Right renal pelvis (tissue), 4 donors: ENCODE measurements around the gene WNT9A. TPM values are rescaled to one million over a fixed set of nuclear protein-coding genes. Genes with fewer than 3 reads are reported as not detected.

Experiments used
- DNase-seq, 4 donors: peaks; one replicate each; pipeline ENCODE4 v3.0.0-alpha.2; 2013; ENCODE audit warnings: low read depth in 4 of 4, low spot score in 3 of 4, missing footprints in 1 of 4
- polyA plus RNA-seq, 4 donors: library from polyadenylated mRNA; unstranded; fragments of 120-200 nt; gene quantifications; one replicate each; pipeline ENCODE4 v1.2.1, GENCODE V29; 2013; ENCODE audit not compliant: insufficient read length in 4 of 4

The WNT9A gene
- polyA plus RNA-seq, 4 donors, result 1.0 to 1.7 (median 1.2) TPM

GRCh38 chr1:227955808-227956207 is 8.1 kb upstream of the WNT9A start:
- DNase-seq, result no peak

- DNase-seq, result no peak
These were observed 6.6 kb upstream of the WNT9A start for GRCh38 chr1:227954163-227954850.

GRCh38 chr1:227953022-227953412 is 5.3 kb upstream of the WNT9A start:
- DNase-seq, result no peak

GRCh38 chr1:227952374-227953021 is 4.8 kb upstream of the WNT9A start:
- no peak for DNase-seq

- no peak for DNase-seq
These were observed 4.1 kb upstream of the WNT9A start for GRCh38 chr1:227951624-227952373.

GRCh38 chr1:227950735-227951346 is 3.1 kb upstream of the WNT9A start:
- DNase-seq, result no peak

- DNase-seq, result no peak
These were observed 2.4 kb upstream of the WNT9A start for GRCh38 chr1:227949954-227950734.

GRCh38 chr1:227949341-227949921 is 1.7 kb upstream of the WNT9A start:
- no peak for DNase-seq

GRCh38 chr1:227948493-227949260 is 945 bp upstream of the WNT9A start:
- no peak for DNase-seq

- DNase-seq, result no peak
These were observed 401 bp downstream of the WNT9A start for GRCh38 chr1:227947386-227947675.

GRCh38 chr1:227946624-227947385 is 927 bp downstream of the WNT9A start:
- DNase-seq, result peak in 1 of 4 donors; percentile 63

GRCh38 chr1:227945891-227946623 is 1.7 kb downstream of the WNT9A start:
- DNase-seq, result no peak

GRCh38 chr1:227944931-227945890 is 2.5 kb downstream of the WNT9A start:
- no peak for DNase-seq

- no peak for DNase-seq
These were observed 3.4 kb downstream of the WNT9A start for GRCh38 chr1:227944090-227944930.

GRCh38 chr1:227943381-227944089 is 4.2 kb downstream of the WNT9A start:
- no peak for DNase-seq
